Medulla oblongata (tissue), 1 donor: ENCODE data around the gene MUC3A.

ENCODE experiments used
- DNase-seq: peaks from one replicate; pipeline ENCODE4 v3.0.0-alpha.2; 2015; ENCODE audit errors: extremely low spot score

MUC3A gene

DNA sequence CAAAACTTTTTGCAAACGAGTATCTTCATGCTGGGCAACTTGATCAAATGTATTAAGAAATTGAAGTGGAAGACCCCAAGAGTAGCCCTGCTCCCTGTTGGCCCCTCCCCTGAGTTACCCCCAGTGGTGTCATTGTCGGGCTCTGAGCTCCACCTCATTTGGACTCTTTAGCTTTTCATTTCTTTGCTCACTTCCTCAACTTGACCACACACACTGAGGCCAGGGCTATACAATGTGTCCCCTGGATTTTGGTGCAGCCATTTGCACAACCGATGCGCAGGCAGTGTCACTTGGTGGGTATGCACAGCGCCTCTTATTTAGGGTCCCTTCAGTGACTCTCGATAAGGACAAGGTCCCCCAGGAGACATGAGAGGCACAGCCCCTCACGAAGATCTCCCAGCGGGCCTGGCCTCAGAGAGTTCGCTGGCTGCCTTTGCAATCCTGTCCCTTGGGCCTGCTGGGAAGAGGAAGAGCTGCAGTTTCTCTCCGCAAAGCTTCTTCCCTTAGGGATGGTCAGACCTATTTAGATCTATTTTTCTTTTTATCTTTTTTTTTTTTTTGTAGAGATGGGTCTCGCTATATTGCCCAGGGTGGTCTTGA is 2.5 kb upstream of the MUC3A start:
- no peak for DNase-seq

DNA sequence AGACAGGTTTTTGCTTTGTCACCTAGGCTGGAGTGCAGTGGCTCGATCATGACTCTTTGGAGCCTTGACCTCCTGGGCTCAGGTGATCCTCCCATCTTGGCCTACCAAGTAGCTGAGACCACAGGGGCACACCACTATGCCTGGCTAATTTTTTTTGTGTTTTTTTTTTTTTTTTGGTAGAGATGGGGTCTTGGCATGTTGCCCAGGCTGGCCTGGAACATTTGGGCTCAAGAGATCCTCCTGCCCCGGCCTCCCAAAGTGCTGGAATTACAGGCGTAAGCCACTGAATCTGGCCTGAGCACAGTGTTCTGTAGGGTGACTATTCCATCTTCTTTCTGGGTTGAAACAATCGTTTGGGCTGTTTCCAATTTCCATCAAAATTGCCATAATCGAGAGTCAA is 1.5 kb upstream of the MUC3A start:
- no peak for DNase-seq

DNA sequence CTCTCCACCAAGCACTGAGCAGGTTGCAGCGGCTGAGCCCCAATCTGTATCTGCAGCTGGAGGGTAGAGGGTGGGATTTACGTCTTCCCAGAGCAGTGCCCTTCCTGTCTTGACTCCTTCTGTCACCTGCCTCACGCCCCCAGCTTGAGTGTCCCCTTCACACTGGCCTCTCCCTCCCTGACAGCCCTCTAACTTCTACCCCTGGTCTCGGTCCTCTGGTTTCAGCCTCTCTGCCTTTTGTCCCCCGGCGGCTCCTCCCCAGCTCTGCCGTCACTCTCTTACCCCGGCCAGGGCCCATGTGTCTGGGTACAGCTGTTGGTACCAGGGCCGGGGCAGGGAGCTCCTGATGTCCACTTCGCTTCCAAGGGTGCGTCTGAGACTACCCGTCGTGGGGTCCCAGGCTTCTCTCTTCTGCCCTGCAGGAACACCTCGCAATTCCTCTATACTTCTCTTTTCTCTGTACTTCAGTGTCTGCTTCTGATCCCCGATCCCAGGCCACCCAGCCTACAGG is 654 bp downstream of the MUC3A start:
- no peak for DNase-seq

DNA sequence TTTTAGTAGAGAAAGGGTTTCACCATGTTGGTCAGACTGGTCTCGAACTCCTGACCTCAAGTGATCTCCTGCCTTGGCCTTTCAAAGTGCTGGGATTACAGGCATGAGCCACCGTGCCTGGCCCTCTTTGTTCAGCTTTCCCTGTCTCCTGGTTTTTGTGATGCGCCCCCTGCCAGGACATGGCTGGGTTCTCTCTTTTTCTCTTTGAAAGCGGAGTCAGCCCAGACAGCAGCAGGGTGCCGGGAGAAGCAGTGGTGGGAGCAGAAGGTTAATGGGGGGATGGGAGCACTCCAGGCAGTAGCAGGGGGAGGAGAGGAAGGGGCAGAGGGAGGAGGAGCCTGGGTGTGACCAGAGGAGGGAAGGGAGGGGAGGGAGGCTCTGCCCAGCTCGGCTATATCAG is 1.8 kb downstream of the MUC3A start:
- DNase-seq, result no peak

DNA sequence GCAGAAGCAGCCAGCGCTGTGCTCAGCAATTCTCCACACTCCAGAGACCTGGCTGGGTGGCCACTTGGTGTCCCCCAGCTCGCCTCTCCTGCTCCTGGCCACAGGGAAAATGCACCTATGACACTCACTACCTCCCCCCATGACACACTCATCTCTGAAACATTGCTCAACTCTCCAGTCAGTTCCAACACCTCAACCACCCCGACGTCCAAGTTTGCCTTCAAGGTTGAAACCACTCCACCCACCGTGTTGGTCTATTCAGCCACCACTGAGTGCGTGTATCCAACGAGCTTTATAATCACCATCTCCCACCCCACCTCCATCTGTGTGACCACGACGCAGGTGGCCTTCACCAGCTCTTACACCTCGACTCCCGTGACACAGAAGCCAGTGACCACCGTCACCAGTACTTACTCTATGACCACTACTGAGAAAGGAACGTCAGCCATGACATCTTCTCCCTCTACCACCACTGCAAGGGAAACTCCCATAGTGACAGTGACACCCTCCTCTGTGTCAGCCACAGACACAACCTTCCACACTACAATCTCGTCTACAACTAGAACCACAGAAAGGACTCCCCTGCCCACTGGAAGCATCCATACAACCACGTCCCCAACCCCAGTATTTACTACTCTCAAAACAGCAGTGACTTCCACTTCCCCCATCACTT is 2.7 kb downstream of the MUC3A start:
- DNase-seq, result no peak

DNA sequence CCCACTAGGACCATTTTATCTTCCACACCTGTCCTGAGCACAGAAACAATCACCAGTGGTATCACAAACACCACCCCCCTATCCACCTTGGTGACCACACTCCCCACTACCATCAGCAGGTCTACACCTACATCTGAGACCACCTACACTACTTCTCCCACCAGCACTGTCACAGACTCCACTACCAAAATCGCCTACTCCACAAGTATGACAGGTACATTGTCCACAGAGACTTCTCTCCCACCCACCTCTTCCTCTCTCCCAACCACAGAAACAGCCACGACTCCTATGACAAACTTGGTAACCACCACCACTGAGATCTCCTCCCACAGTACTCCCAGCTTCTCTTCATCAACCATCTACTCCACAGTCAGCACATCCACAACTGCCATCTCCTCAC is 3.3 kb downstream of the MUC3A start:
- DNase-seq, result no peak

DNA sequence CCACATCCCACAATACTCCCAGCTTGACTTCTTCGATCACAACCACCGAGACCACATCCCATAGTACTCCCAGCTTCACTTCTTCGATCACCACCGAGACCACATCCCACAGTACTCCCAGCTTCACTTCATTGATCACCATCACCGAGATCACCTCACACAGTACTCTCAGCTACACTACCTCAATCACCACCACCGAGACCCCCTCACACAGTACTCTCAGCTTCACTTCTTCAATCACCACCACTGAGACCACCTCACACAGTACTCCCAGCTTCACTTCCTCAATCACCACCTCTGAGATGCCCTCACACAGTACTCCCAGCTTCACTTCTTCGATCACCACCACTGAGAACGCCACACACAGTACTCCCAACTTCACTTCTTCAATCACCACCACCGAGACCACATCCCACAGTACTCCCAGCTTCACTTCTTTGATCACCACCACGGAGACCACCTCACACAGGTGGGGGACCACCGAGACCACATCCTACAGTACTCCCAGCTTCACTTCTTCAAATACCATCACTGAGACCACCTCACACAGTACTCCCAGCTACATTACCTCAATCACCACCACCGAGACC is 8.6 kb downstream of the MUC3A start:
- DNase-seq, result peak; percentile 21

DNA sequence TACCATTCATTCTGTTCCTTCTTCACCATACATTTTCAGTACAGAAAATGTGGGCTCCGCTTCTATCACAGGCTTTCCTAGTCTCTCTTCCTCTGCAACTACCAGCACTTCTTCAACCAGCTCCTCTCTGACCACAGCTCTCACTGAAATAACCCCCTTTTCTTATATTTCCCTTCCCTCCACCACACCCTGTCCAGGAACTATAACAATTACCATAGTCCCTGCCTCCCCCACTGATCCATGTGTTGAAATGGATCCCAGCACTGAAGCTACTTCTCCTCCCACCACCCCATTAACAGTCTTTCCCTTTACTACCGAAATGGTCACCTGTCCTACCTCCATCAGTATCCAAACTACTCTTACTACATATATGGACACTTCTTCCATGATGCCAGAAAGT is 10.6 kb downstream of the MUC3A start:
- no peak for DNase-seq

DNA sequence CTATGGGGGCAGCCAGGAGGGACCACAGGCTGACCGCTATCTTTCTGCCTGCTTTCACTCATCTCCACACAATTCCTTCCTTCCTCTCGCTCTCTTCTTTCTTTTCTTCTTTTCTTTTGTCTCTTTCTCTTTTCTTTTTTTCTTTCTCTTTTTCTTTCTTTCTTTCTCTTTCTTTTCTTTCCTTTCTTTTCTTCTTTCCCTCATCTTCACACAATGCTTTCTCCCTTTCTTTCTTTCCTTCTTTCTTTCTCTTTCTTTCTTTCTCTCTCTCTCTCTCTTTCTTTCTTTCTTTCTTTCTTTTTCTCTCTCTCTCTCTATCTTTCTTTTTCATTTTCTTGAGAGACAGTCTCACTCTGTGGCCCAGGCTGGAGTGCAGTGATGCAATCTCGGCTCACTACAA is 13.2 kb downstream of the MUC3A start:
- no peak for DNase-seq

DNA sequence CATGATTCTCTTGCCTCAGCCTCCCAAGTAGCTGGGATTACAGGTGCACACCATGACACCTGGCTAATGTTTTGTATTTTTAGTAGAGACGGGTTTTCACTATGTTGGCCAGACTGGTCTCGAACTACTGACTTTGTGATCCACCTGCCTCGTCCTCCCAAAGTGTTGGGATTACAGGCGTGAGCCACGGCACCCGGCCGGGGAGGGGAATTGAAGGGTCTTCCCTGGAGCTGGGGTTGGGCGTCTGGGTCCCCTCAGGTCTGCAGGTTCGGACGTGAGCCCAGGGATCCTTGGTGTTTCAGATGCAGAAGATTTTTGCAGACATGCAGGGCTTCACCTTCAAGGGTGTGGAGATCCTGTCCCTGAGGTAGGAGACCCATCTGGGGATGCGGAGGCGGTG is 14.1 kb downstream of the MUC3A start:
- no peak for DNase-seq

DNA sequence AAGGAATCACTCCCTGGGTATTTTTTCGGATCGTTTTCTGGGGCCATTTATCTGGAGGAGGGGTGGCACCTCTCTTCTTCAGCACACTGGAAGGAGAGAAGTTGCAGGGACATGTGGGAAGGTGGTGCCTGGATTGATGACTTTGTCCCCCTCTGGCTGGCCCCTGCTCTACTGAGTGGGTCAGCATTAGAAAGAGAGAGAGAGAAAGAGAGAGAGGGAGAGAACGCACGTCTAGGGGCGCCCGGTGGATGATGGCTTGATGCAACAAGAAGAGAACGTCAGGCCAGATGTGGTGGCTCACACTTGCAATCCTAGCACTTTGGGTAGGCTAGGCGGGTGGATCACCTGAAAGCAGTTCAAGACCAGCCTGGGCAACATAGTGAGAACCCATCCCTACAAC is 14.5 kb downstream of the MUC3A start:
- DNase-seq, result no peak

DNA sequence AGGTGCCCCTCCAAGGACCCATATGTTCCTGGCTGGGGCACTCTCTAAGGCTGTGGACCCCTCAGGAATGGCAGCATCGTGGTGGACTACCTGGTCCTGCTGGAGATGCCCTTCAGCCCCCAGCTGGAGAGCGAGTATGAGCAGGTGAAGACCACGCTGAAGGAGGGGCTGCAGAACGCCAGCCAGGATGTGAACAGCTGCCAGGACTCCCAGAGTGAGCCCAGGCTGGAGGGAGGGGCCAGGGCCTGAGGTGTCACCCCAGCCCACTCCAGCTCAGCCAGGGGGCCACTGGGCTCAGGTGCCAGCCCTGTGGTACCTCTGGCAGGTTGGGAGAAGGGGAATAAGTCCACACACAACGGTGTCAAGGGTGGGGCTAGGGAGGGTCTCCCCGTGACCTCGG is 15.3 kb downstream of the MUC3A start:
- DNase-seq, result no peak

DNA sequence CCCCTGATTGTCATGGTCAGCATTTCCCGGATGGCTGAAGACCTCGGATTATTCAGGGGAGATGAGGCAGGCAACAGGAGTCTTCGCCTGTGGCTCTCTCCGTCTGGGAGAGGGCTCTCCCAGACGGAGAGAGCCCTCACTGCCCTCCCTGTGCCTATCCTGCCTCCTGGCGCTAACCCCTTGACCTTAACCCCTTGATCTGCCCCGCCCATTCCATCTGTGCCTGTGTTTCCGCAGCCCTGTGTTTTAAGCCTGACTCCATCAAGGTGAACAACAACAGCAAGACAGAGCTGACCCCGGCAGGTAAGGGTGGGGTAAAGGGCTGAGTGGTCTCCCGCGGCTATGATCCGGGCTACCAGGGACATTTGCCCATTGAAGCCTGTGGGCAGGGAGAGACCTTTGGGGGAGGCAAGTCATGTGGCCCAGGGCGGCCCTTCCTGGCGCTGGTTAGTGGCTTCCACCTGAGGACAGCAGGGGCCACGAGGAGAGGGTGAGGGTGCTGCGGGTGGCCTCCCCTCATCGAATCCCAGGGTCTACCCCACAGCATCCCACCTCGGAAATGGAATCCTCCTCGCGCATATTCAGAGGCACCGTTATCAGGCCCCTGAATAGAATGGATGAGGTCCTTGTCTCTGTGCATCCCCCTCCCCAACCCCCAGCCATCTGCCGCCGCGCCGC is 15.8 kb downstream of the MUC3A start:
- DNase-seq, result no peak

DNA sequence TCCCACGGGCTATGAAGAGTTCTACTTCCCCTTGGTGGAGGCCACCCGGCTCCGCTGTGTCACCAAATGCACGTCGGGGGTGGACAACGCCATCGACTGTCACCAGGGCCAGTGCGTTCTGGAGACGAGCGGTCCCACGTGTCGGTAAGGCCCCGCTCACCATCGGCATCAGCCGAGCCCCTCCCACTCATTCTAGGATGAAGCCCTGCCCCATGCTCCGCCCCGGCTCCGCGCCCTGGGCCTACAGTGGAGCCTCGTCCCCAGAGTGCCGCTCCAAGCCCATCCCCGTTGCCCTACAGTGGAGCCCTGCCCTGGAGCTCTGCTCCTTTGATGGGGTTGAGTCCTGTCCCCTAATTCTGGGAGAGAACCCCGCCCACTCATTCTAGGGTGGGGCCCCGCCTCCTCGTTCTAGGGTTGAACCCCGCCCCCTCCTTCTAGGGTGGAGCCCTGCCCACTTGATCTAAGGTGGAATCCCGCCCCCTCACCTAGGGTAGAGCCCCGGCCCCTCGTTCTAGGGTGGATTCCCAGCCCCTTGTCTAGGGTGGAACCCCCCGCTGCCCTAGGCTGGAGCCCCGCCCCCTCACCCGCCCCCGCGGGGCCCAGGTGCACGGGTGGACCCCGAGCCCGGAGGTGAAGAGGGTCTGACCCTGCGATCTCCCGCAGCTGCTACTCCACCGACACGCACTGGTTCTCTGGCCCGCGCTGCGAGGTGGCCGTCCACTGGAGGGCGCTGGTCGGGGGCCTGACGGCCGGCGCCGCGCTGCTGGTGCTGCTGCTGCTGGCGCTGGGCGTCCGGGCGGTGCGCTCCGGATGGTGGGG is 16.6 kb downstream of the MUC3A start:
- no peak for DNase-seq

DNA sequence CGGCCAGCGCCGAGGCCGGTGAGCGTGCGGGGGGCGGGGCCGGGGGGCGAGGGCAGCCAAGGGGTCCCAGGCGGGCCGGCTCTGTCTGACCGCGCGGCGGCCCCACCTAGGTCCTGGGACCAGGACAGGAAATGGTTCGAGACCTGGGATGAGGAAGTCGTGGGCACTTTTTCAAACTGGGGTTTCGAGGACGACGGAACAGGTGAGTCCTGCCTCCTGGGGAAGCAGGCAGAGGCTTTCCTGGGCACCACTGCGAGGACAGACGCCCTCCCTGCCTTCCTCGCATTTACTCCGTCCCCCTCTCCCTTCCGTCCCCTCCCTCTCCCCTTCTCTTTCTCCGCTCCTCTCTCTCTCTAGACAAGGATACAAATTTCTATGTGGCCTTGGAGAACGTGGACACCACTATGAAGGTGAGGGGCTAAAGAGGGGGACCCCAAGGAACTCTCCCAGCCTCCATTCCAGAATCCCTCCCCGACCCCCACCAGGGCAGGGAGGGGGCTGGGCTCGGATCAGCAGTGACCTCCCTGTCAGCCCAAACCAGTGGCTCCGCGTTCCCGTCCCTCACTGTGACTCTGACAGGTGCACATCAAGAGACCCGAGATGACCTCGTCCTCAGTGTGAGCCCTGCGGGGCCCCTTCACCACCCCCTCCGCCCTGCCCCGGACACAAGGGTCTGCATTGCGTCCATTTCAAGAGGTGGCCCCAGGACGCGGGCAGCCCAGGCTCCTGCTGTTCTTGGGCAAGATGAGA is 17.4 kb downstream of the MUC3A start:
- no peak for DNase-seq

DNA sequence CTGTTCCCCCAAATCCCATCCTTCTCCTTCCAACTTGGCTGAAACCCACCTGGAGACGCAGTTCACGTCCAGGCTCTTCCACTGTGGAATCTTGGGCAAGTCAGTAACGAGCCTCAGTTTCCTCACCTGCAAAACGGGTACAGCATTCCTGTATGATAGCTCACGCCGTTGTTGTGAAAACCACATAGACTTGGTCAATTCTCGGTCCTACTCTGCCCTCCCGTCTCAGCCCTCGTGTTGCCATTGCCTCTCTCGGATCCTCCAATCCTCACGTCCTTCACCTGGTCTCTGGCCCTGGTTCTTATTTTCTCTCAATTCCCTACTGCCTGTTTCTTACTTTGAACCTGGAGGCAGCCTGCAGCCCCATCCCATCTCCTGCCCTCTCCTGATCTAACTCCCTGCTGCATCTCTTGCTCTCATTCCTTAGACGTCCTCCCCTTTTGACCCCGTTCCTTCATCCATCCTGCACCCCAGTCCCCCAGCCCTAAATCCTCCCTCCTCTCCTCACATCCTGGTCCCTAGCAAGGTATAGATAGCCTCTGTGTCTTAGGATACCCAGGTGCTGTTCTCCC is 18.0 kb downstream of the MUC3A start:
- DNase-seq, result no peak

DNA sequence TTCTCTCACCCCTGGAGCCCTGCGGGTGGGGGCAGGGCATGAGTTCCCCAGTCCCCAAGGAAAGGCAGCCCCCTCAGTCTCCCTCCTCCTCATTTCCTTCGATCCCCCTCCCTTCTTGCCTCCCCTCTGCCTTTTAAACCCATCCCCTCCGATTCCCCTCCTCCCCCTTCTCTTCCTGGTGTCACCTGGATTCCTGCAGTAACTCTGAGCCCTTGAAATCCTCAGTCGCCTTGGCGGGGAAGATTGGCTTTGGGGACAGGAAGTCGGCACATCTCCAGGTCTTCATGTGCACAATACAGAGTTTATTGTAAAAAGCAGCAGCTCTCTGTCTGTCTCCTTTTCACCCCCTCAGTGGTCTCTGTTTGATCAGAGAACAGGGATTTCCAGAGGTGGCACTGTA is 18.7 kb downstream of the MUC3A start:
- DNase-seq, result no peak

DNA sequence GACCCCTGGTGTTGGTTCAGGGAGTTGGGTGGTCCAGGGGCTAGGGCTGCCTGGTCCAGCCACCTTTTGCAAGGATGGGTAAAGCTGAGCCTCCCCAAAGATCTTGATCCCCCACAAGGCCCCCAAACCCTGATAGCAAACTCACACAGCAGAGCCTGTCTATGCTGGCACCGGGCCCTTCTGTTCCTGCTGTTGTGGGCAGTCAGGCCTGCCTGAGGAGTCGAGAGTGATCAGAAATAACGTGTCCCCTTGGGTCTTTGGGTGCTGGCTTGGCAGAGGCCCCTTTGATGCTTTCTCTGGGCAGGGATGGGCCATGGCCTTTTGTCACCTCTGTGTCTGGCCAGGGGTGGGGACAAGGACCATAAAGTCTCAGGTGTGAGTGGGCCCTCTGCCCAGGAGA is 19.3 kb downstream of the MUC3A start:
- no peak for DNase-seq

DNA sequence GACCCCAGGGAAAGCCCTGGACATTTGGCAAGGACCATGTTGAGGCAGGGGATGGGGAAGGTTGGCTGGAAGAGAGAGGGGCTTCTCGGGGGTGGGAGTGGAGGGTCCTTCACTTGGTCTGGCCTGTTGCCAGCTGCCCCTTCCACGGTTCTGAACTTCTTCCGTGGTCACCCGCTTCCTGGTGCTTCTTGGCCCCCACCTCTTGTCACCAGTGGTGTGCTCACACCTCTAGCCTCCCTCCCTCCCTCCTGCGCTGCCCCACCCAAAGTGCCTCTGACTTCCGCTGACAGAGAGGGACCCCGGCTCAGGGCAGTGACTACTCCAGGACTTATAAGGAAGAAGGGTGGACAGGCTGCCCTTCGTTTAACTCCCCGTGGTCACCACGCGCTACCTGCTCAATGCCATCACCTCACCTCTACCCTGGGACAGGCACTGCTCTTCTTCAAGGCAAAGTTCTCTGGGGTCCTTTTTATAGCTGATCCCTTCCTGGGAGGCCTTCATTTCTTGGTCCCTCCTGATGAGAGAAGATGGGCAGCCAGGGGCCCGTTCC is 19.8 kb downstream of the MUC3A start, which contains the start of gene MUC12:
Gene MUC12 (plus strand): TSS at position 500 of the 550 bp plus-strand sequence. CDS start 58 bp downstream, outside the sequence.
- DNase-seq, result no peak
